GM21360 (cell line): ENCODE measurements around the gene RGS1.

ENCODE experiments used
- ATAC-seq: cut with Tn5 transposase; IDR thresholded peaks from one replicate; pipeline ENCODE4 v1.9.1; 2021; ENCODE audit warnings: mild to moderate bottlenecking, moderate library complexity; ENCODE audit not compliant: unreplicated experiment

Gene RGS1

DNA sequence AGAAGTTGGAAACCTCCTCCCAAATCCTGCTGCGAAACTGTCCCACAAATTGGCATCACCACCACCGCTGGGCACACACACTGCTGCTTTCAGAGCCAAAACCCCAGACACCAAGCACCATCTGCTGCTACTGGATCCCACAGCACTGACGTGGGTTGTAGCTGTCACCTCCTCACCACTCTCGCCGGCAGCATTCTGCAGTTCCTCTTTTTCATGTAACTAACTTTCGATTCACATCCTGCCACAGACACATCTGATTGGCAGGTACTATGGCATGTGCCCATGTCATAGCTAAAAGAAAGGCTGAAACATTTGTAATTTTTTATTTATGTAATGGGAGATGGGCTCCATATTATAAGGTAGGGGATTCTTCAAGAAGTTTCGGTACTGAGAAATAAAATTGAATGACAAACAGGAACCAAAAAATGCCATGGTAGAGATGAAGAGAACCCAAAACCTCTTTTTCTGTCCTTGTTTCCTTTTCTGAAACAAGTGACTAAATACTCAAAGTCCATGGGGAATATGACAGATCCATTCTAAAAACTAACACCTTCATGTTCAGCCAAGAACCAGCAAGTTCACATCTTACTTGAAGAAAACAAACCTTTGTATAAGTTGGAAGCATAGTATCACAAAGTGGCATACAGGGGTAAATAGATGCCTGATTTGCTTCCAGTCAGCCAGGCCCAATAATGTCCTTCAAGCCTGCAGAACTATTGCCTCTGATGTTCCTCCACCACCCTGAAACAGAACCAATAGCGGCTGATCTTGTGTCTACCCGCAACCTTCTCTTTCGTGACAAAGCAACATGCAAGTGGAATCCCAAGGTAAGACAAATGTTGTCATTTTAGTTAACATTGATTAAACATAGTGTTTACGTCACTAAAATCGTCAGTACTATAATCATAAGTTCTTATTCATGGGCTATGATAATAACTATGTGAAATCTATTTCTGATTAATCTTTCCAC, 33.8 kb downstream of the RGS1 start:
- peak; percentile 99 for ATAC-seq

DNA sequence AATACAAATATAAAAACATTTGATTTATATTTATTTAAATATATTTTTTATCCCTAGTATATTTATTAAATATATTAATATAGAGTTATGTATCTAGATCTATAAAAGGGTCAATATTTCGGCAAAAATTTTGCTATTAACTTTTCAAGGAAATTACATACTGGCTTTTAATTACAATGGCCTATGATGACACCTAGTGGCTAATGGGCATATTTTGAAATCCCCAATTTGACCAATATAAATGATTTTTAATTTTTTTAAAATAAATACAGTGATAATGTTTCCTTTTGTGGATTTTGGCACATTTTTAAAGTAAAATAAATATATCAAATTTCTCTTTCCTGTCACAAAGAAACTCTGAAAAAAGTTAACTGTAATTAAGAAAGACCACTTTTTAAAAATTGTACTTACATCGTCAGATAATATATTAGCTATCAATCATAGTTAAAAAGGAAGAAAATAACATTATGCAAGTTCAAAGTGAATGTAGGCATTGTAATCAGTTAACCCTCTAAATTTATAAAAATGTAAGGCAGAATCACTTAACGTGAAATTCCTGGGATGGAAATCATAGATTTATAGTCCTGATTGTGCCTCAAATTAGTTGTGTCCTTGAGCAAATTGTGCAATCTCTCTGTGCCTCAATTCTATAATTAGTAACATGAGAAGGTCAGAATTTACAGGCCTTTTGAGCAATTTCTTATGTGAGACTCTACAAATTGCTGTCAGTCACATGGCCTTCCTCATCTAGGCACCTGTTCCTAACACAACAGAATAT, 34.7 kb downstream of the RGS1 start:
- ATAC-seq: no peak

DNA sequence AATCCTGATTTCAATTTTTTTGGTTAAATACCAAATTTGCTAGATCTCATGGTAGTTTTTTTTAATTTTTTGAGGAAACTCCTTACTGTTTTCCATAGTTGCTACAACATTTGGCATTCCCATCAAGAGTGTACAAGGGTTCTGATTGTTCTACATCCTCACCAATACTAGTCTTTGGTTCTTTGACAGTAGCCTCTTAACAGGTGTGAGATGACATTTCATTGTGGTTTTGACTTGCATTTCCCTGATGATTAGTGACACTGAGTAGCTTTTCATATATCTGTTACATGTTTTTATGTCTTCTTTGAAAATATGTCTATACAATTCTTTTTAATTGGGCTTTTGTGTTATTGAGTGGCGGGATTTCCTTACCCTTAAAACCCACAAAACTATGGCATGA, 39.5 kb downstream of the RGS1 start:
- peak; percentile 51 for ATAC-seq

DNA sequence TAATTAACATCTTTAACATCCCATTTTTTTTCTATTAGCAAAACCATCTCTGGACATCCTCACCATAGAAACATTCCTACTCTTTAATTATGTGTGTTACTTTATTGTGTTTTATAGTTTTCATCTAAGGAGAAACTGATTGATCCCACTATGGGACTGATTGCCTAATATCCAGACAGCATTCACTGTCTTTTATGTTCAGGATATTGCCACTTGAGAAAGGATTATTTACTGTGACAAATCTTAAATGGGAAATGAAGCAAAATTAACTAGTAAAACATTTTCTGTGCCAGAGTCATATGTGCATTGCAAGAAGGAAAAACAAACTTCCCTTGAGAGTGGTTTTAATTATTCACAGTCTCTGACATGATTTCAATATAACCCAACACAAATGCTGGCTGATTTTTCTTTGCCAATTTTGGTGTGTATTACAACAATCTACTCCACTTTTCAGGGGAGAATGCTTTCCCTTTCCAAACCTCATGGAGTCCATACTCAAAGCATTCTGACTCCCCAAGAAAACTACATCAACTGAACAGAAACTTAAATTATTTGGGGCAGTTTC, 44.6 kb downstream of the RGS1 start:
- no peak for ATAC-seq

DNA sequence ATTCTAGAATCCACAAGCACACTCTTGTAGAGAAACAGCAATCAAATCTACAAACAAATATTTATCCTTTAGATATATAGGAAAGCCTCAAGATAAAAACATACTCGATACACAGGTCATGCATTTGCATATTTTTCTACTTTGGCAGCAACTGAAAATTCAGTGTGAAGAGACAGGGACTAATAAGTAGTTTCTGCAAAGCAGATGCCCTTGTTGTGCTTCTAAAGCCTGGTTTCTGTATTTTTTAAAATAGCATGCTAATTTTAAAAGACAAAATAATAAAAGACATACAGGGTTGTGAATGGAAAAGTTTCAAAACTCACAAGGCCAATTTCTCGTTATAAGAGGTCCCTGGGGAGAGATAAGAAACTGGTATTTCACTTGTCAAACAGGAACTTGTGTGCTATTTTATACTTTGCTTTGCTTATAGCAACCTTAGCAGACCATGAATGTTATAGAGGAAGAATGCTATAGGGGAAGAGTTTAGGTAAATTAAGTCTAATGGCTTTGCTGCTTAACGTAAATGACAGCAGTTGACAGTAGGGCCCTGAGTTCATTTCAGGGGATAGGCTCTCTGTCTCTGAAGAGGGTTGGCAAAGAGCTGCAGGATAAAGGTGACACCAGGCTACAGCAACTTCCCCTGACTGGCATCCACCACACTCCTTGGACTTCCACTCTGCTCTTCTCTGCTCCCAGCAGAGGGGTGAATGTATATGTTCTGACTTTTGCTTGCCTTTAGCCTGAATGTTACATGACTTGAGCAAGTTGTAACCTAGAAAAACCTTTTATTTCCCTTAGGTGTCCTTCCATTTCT, 51.0 kb downstream of the RGS1 start:
- ATAC-seq: peak; percentile 84

DNA sequence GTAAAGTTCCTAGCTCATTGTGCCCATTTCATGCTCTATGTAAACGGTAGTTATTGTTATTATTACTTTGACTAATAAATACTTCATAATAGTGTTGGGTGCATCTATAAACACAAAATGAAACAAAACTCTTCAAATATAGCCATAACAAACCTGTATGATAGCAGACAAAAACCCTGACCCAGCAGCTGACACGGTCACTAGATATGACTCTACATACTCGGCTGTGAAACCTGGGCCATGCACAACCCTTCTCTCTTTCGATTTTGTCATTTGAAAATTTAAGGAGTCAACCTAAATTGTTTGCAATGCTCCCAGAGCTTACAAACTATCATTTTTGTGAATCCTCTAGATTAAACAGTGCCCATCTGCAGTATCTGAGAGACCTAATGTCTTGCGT, 52.3 kb downstream of the RGS1 start:
- peak; percentile 48 for ATAC-seq

DNA sequence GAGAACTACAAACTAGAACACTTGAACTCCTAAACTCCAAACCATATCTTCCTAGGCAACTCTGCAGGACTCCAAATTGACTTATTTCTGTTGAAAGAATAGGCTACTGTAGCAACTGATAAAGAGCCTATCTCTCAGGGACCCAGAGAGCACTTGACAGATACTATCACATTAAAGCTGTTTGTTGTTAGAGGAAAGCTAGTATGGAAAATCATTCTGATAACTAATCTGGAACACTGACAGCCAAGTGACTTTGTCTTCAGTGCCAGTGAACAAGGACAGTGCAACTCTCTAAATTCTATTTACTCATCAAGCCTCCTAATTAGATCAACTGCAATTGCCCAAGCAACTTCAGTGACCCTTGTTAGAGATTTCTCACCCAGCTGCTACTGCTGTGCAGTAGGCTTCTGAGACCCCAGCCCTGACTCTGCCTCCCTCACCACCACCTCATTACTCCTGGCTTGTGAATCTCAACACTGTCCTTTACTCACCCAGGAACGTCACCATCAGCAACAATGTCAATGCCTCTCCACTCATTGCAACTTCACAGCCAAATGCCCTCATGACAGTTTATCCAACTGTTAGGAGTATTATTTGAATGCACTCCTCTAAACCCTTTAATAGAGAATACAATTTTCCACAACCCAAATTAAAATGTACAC, 53.0 kb downstream of the RGS1 start:
- no peak for ATAC-seq

DNA sequence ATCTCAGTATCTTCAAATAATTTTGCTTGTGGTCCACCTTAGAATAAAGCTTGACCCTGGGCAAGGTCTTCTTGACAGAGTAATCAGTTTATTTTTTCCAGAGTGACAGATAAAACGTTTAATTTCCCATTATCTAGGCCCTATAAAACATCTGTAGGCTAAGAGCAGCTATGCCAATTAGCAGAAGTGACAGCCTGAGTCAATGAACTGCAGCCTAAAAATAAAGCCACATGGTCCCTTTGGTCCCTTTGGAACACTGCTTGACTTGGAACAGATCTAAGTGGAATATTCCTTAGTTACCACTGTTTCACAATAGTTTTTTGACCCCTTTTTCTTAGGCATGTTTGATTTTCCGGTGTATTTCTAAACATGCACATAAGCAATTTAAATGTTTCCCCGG, 54.0 kb downstream of the RGS1 start:
- ATAC-seq: no peak
